Upper lobe of right lung (tissue), 1 donor: ENCODE measurements around the gene MYO7B. TPM values are rescaled to one million over a fixed set of nuclear protein-coding genes. Genes with fewer than 3 reads are reported as not detected.

ENCODE experiments used
- ATAC-seq: fragments of 200-7000 bp; cut with Tn5 transposase; one replicate; pipeline ENCODE4 v1.9.1; 2020; ENCODE audit warnings: mild to moderate bottlenecking, moderate library complexity
- DNase-seq: peaks from one replicate; pipeline ENCODE4 v3.0.0-alpha.2; 2020
- H3K27ac ChIP-seq: fragments of 200-600 bp; one replicate; pipeline ENCODE4 v1.8.0; 2022
- H3K27me3 ChIP-seq: fragments of 200-600 bp; one replicate; pipeline ENCODE4 v1.8.0; 2022; ENCODE audit warnings: mild to moderate bottlenecking
- H3K36me3 ChIP-seq: fragments of 200-600 bp; one replicate; pipeline ENCODE4 v1.8.0; 2022
- H3K4me1 ChIP-seq: fragments of 200-600 bp; one replicate; pipeline ENCODE4 v1.8.0; 2022
- H3K4me3 ChIP-seq: fragments of 200-600 bp; one replicate; pipeline ENCODE4 v1.8.0; 2022; ENCODE audit warnings: mild to moderate bottlenecking
- H3K9me3 ChIP-seq: fragments of 200-600 bp; one replicate; pipeline ENCODE4 v1.8.0; 2022
- CTCF ChIP-seq: fragments of 200-600 bp; IDR thresholded peaks from one replicate; pipeline ENCODE4 v1.8.0; 2022; ENCODE audit warnings: antibody characterized with exemption
- intact Hi-C: fragments of 100-400 bp; cut with DNase I; formaldehyde crosslinking; loops from one replicate; pipeline ENCODE4 v1.11.0; 2022
- total RNA-seq: library from RNA; stranded (reverse); fragmentation: NEBNext Ultra II Directional; extraction: Animal tissue kit (Norgen Biotek cat#: 25700); gene quantifications from one replicate; pipeline ENCODE4 v1.2.1, GENCODE V29; 2021
- donor health status: DM: no; HTN: yes; CAD: no; lungs with severe emphysema.

MYO7B gene
- total RNA-seq, 1 donor from 2014 or later: 2.2 TPM

DNA sequence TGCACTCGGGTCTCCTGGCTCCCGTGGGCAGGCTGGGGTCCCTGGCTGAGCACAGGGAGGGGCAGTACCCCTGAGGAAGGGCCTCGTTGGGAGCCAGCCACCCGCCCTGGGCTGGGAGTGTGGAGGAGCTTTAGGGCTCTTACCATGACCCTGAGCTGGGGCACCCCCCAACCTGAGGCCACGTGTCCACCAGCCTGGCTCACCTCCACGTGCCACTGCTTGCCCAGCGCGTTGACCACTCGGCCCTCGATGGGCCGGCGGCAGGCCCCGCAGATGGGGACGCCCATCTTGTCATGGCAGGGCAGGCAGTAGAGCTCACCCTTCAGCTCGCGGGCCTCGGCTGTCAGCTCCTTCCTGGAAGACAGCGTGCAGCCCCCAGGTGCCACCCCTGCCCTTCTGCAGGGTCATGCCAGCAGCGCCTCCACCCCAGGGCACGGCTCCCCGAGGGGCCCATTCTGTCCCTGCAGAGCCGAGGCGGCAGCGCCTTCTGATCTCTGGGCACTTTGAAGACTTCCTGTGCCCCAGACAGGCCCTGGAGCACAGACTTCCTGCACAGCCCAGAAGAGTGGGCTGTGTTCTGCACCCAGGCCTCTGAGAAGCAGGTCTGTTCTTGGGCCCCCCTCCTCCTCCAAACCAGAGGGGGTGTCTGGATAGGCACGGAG, 106.5 kb downstream of the MYO7B start:
- DNase-seq (no peak), ATAC-seq (no peak)
- no peaks in the 10 kb centered on the region for H3K27me3 ChIP-seq
- peaks cover 18% of the 10 kb centered on the region for H3K4me1 ChIP-seq
- H3K27ac ChIP-seq: no peak overlapping the region
- TF ChIP-seq CTCF: no peak
- no peaks in the 10 kb centered on the region for H3K36me3 ChIP-seq
- no peaks in the 10 kb centered on the region for H3K9me3 ChIP-seq
- no peak overlapping the region for H3K4me3 ChIP-seq
- intact Hi-C loops: no loop called here

- TF ChIP-seq CTCF: no peak
- DNase-seq: no peak
- Histone ChIP-seq H3K27ac (no peak overlapping the region), H3K4me3 (no peak overlapping the region), H3K27me3 (no peaks in the 10 kb centered on the region), H3K36me3 (no peaks in the 10 kb centered on the region), H3K9me3 (no peaks in the 10 kb centered on the region), H3K4me1 (peaks cover 13% of the 10 kb centered on the region)
- no peak for ATAC-seq
- intact Hi-C loops: no loop called here
Measured at GRCh38 chr2:127642706-127643438, 107.4 kb downstream of the MYO7B start.

- Histone ChIP-seq H3K27me3 (no peaks in the 10 kb centered on the region), H3K36me3 (no peaks in the 10 kb centered on the region), H3K27ac (no peak overlapping the region), H3K4me1 (peaks cover 7% of the 10 kb centered on the region), H3K4me3 (no peak overlapping the region), H3K9me3 (no peaks in the 10 kb centered on the region)
- ATAC-seq: no peak
- DNase-seq: no peak
- TF ChIP-seq CTCF: no peak
- intact Hi-C loops: no loop called here
Measured at GRCh38 chr2:127643439-127644065, 108.1 kb downstream of the MYO7B start.

DNA sequence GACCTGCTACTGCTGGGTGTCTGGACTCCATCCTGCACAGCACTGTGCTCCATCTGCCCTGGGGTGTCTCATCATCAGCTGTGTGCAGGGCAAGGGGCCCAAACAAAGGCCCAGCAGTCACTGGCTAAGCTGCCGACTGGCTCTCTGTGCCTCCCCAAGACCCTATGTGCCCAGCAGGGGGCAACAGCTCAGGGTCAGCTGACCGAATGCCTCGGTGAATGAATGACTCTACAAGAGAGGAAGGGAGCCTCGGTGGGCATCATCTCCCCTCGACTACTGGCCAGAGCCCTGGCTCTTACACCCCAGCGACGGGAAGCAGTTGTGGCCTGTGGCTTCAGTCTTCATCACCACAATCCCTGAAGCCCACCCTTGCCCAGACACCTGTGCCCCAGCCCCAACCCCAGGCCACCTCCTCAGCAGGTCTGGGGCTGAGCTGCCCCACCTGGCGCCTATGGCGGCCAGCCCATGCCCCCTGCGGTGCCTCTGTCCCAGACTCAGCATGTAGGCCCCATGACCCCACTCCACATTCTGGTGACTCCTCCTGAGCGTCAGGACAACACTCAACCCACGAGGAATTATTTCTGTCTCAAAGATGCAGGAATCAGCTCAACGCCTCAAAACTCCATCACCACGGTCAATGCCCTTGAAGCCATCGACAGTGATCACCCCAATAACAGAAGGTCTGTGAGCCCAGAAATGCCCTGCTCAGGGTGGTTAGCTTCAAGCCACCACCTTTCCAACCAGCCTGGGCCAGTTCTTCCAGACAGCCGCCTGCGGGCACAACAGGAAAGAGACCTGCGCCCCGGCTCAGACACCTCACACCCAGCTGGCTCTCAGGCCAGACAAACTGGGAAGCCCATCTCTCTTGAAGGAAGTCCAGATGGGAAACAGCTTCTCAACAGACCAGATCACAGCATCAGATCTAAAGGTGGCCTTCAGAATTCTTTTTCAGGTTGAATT, 108.9 kb downstream of the MYO7B start:
- peak; percentile 12 for TF ChIP-seq CTCF
- Histone ChIP-seq H3K4me1 (peaks cover 7% of the 10 kb centered on the region), H3K27ac (no peak overlapping the region), H3K27me3 (no peaks in the 10 kb centered on the region), H3K9me3 (no peaks in the 10 kb centered on the region), H3K36me3 (no peaks in the 10 kb centered on the region), H3K4me3 (no peak overlapping the region)
- ATAC-seq: no peak
- no peak for DNase-seq
- intact Hi-C loops: no loop called here

DNA sequence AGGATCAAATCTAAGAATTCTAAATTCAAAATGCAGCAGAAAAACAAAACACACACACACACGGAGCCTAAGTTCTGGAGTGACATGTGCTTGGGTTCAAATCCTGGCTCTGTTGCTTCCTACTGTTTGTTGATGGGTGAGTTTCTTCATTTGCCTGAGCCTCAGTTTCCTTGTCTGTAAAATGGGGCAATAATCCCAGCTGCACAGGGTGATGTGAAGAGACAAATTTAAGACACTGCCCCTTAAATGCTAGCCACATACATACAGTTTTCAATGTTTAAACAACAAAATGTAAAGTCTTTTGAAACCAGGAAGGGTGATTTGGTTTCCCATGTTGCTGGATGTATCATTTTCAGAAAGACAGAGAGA, 109.5 kb downstream of the MYO7B start:
- ATAC-seq: no peak
- TF ChIP-seq CTCF: no peak
- H3K36me3 ChIP-seq: no peaks in the 10 kb centered on the region
- no peak overlapping the region for H3K27ac ChIP-seq
- H3K4me3 ChIP-seq: no peak overlapping the region
- H3K9me3 ChIP-seq: no peaks in the 10 kb centered on the region
- intact Hi-C loops: no loop called here
- DNase-seq: no peak
- peaks cover 10% of the 10 kb centered on the region for H3K4me1 ChIP-seq
- no peaks in the 10 kb centered on the region for H3K27me3 ChIP-seq
